Breast epithelium (tissue), 4 donors: Measurements from ENCODE around the gene TXNRD2. TPM values are rescaled to one million over a fixed set of nuclear protein-coding genes. Genes with fewer than 3 reads are reported as not detected.

ENCODE experiments used
- DNase-seq, 2 donors: peaks; one replicate each; pipeline ENCODE4 v3.0.0-alpha.2; 2019; ENCODE audit warnings: low spot score in 2 of 2
- H3K27ac ChIP-seq, 2 donors: fragments of 200-600 bp; sonication (generic) in 1 of 2; one replicate each; pipeline ENCODE4 v1.5.1; 2016 to 2019; ENCODE audit warnings: mild to moderate bottlenecking in 1 of 2
- H3K27me3 ChIP-seq, 2 donors: fragments of 200-600 bp; sonication (generic) in 1 of 2; one replicate each; pipeline versions ENCODE4 v1.5.1 to v1.6.0; 2017 to 2019; ENCODE audit warnings: control low read depth in 1 of 2, mild to moderate bottlenecking in 1 of 2
- H3K36me3 ChIP-seq: fragments of 200-600 bp; one replicate; pipeline ENCODE4 v1.5.1; 2019
- H3K4me1 ChIP-seq, 2 donors: fragments of 200-600 bp; sonication (generic); one replicate each; pipeline ENCODE4 v1.5.1; 2016 to 2019; ENCODE audit warnings: control low read depth in 1 of 2
- H3K4me3 ChIP-seq, 3 donors: fragments of 200-600 bp; sonication (generic); 1 replicate in 2 of 3; 2 replicates in 1 of 3; pipeline ENCODE4 v1.5.1; 2016 to 2019; ENCODE audit warnings: mild to moderate bottlenecking in 3 of 3, moderate library complexity in 2 of 3
- H3K9me3 ChIP-seq, 2 donors: fragments of 200-600 bp; sonication (generic) in 1 of 2; one replicate each; pipeline ENCODE4 v1.5.1; 2016 to 2019; ENCODE audit warnings: control low read depth in 1 of 2
- POLR2A ChIP-seq: fragments of 450-650 bp; IDR thresholded peaks from one replicate; pipeline ENCODE4 v1.6.1; 2016; ENCODE audit warnings: antibody characterized with exemption, mild to moderate bottlenecking, moderate library complexity
- POLR2AphosphoS5 ChIP-seq, 3 donors: sonication (generic); formaldehyde crosslinking; IDR thresholded peaks; one replicate each; pipeline ENCODE4 v1.6.1; 2017; ENCODE audit warnings: antibody characterized with exemption in 3 of 3
- intact Hi-C: fragments of 100-400 bp; cut with DNase I; formaldehyde crosslinking; loops from one replicate; pipeline ENCODE4 v1.15.1; 2023; ENCODE audit warnings: low total_unique reads
- total RNA-seq, 3 donors: library from RNA; depleted of rRNA; stranded (reverse); fragments of >200 nt; gene quantifications; one replicate each; pipeline ENCODE4 v1.1.0, GENCODE V29; 2016
- TF ChIP-seq, protein P1 (sequence below), 3 donors: fragments of 450-650 bp; IDR thresholded peaks; one replicate each; pipeline ENCODE4 v1.5.1; 2016 to 2017; ENCODE audit warnings: antibody characterized with exemption in 3 of 3, mild to moderate bottlenecking in 3 of 3, moderate library complexity in 3 of 3

Gene TXNRD2
- total RNA-seq, 3 donors from 2014 or later: 13.8 to 22.8 (median 20.6) TPM

DNA sequence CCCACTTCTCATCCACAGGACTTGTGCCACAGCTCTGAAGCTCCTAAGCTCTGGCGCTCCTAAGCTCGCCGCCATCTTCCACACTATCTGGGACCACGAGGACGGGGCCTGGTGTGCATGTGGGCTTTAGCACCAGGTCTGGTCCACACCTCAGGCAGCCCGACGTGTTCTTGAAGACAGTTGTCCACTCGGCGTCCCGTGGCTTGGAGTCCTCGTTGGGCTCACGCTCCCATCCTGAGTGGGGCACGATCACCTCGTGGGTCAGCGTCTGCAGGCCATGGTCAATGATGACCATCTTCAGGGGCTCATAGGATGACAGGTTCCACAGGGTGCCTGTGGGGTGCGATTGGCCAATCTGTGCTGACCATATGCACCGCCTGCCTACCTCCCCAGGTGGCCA lies 37.1 kb upstream of the TXNRD2 start:
- Histone ChIP-seq H3K9me3 (no peaks in the 10 kb centered on the region), H3K36me3 (no peaks in the 10 kb centered on the region), H3K27ac (no peak overlapping the region), H3K27me3 (no peaks in the 10 kb centered on the region), H3K4me1 (peaks cover 0 to 12% of the 10 kb centered on the region in 2 donors), H3K4me3 (no peak overlapping the region)
- no peak for DNase-seq
- no peak for TF ChIP-seq POLR2AphosphoS5 (IDR thresholded peaks at IDR 0.05)
- TF ChIP-seq POLR2A: no peak
- TF ChIP-seq, protein P1, sequence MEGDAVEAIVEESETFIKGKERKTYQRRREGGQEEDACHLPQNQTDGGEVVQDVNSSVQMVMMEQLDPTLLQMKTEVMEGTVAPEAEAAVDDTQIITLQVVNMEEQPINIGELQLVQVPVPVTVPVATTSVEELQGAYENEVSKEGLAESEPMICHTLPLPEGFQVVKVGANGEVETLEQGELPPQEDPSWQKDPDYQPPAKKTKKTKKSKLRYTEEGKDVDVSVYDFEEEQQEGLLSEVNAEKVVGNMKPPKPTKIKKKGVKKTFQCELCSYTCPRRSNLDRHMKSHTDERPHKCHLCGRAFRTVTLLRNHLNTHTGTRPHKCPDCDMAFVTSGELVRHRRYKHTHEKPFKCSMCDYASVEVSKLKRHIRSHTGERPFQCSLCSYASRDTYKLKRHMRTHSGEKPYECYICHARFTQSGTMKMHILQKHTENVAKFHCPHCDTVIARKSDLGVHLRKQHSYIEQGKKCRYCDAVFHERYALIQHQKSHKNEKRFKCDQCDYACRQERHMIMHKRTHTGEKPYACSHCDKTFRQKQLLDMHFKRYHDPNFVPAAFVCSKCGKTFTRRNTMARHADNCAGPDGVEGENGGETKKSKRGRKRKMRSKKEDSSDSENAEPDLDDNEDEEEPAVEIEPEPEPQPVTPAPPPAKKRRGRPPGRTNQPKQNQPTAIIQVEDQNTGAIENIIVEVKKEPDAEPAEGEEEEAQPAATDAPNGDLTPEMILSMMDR (IDR thresholded peaks at IDR 0.05): no peak
- intact Hi-C loops: no loop called here

DNA sequence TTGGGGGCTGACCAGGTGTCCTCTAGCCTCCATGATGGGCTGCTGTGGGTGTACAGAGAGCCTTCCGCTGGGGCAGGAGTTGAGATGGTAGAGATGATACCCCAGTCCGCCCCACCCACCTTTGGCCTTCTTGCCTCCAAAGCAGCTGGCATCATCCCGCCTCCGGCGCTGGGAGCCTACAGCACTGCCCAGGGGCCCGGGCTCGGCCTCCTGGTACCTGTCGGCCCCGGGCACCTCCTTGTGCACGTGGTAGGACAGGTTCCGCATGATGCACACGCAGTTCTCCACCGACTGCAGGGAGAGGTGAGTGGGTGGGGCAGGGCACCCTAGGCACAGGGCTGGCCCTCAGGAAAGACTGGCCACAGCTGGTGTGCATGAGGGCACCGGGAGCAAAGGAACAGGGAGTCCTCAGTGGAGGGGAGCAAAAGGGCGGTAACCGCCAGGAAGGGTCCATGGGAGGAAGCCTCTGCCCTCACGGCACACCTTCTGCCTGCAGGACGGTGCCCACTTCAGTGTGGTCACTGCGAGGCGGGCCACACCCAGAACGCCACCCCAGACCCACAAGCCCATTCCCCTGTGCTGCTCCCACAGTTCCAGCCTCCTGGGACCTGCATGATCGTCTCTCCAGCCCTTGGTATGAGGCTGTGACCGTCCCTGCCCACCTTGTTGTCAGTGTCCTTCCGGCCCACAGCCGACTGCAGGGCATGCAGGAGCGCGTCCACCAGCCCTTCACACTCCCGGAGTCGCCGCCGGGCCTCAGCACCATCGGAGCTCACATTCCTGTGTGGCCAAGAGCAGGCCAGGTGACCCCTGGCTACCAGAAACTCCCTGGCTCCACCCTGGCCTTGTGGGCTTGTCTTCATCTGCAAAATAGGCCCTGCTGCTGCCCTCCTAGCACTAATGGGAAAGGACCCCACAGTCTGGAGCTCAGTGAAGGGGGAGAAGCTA lies 36.0 kb upstream of the TXNRD2 start:
- no peak for TF ChIP-seq POLR2AphosphoS5 (IDR thresholded peaks at IDR 0.05)
- TF ChIP-seq, protein P1 (IDR thresholded peaks at IDR 0.05): no peak
- Histone ChIP-seq H3K9me3 (no peaks in the 10 kb centered on the region), H3K4me1 (peaks cover 0 to under 1% of the 10 kb centered on the region in 2 donors), H3K27me3 (no peaks in the 10 kb centered on the region), H3K27ac (no peak overlapping the region), H3K36me3 (no peaks in the 10 kb centered on the region), H3K4me3 (no peak overlapping the region)
- DNase-seq: no peak
- intact Hi-C loops: no loop called here

DNA sequence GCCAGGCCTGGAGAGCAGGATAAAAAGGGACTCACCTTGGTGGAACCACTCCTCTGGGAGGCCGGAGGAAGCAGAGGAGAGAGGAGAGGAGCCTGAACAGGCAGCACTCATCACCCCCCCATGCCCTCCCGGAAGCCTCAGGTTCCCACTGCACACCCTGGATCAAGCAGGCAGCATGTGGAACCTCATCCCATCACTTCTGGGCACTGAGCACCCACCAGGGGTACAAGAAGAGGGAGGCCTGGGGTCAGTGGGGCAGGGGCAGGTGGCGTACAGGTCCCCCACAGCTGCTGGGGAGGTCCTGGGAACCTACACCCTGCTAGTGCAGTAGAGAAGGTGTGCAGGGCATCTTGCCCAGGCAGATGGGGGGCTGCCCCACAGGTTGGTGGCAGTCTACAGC lies 35.1 kb upstream of the TXNRD2 start:
- no peak overlapping the region for H3K4me3 ChIP-seq
- no peaks in the 10 kb centered on the region for H3K9me3 ChIP-seq
- no peaks in the 10 kb centered on the region for H3K27me3 ChIP-seq
- H3K27ac ChIP-seq: no peak overlapping the region
- no peaks in the 10 kb centered on the region for H3K36me3 ChIP-seq
- TF ChIP-seq, protein P1 (IDR thresholded peaks at IDR 0.05): no peak
- TF ChIP-seq POLR2A (no peak), POLR2AphosphoS5 (IDR thresholded peaks at IDR 0.05) (no peak)
- no peaks in the 10 kb centered on the region for H3K4me1 ChIP-seq
- intact Hi-C loops: no loop called here
- no peak for DNase-seq

DNA sequence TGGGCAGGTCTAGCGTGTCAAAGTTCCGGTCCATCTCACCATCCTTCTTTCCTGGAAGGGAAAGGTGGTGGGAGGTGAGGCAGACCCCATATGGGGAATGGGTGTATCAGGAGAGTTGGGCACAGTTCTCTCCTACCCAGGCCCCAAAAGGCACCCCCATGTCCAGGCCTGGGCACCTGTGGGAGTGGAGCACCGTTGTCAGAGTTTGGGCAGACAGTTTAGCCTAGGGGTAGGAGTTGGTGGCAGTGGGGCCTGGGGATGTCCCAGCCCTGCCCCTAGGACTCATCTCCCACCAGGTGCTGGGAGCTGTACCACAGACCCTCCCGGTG lies 34.1 kb upstream of the TXNRD2 start:
- no peak overlapping the region for H3K27ac ChIP-seq
- no peaks in the 10 kb centered on the region for H3K4me1 ChIP-seq
- intact Hi-C loops: no loop called here
- no peaks in the 10 kb centered on the region for H3K36me3 ChIP-seq
- no peaks in the 10 kb centered on the region for H3K27me3 ChIP-seq
- H3K9me3 ChIP-seq: no peaks in the 10 kb centered on the region
- no peak overlapping the region for H3K4me3 ChIP-seq
- DNase-seq: no peak
- TF ChIP-seq POLR2AphosphoS5 (IDR thresholded peaks at IDR 0.05): no peak

DNA sequence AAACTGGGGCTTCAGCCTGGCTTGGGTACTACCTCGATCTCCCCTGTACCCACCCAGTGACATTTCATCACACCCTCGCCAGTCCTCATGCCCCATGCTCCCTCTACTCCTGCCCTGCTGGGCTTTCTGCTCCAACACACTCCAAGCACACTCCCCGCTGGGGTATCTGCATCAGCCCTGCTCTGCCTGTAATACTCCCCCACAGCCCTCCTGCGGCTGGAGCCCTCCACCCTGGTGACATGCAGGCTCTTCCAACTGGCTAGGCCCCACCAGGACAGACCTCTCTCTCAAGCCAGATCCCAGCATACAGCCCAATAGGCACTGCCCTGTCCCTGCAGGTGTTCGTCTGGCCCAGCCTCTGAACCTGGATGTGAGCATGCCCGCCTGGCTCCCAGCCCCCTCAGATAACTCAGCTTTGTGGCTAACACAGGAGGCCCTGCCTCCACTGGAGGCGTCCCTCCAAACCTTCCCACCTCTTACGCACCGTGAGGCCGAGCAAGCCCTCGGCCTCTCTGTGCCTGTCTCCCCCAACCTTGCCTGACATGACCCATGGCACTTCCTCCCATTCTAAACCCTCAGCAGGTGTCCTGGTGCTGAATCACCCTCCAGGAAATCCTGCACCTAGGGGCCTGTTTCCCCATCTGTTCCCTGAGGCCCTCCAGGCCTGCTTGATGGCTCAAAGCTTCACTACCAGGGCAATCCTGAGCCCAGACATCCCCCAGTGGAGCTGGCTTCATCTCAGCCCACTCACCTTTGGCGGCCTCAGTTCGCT lies 33.5 kb upstream of the TXNRD2 start:
- Histone ChIP-seq H3K4me1 (no peaks in the 10 kb centered on the region), H3K27ac (no peak overlapping the region), H3K4me3 (no peak overlapping the region), H3K27me3 (no peaks in the 10 kb centered on the region), H3K9me3 (no peaks in the 10 kb centered on the region), H3K36me3 (no peaks in the 10 kb centered on the region)
- intact Hi-C loops: loop anchor here (5.0 kb wide), 1 partner anchor 37 kb away; no protein-coding TSS in a partner anchor
- TF ChIP-seq, protein P1 (IDR thresholded peaks at IDR 0.05): no peak
- no peak for TF ChIP-seq POLR2A
- no peak for TF ChIP-seq POLR2AphosphoS5 (IDR thresholded peaks at IDR 0.05)
- no peak for DNase-seq
